Smooth muscle cell (in vitro differentiated cells): ENCODE results near the gene CYSRT1. TPM values are rescaled to one million over a fixed set of nuclear protein-coding genes. Genes with fewer than 3 reads are reported as not detected.

Experiments
- DNase-seq: peaks from one replicate; lab custom pipeline; 2025; ENCODE audit not compliant: unreplicated experiment; lab: John Stamatoyannopoulos, UW
- H2AFZ ChIP-seq: fragments of 200-600 bp; sonication (generic); 2 replicates; pipeline ENCODE4 v1.6.0; 2016; ENCODE audit warnings: antibody characterized with exemption, low read depth, mild to moderate bottlenecking
- H3F3A ChIP-seq: fragments of 200-600 bp; sonication (generic); 2 replicates; pipeline ENCODE4 v1.6.0; 2017; ENCODE audit warnings: antibody characterized with exemption, low read depth
- H3K27ac ChIP-seq: fragments of 200-600 bp; sonication (generic); 2 replicates; pipeline ENCODE4 v1.5.1; 2016; ENCODE audit warnings: low read depth, mild to moderate bottlenecking
- H3K27me3 ChIP-seq: fragments of 200-600 bp; sonication (generic); 2 replicates; pipeline ENCODE4 v1.6.1; 2016; ENCODE audit warnings: low read depth, mild to moderate bottlenecking
- H3K36me3 ChIP-seq: fragments of 200-600 bp; sonication (generic); 2 replicates; pipeline ENCODE4 v1.5.1; 2016; ENCODE audit warnings: low read depth
- H3K4me1 ChIP-seq: fragments of 200-600 bp; sonication (generic); 2 replicates; pipeline ENCODE4 v1.5.1; 2016; ENCODE audit warnings: low read depth
- H3K4me2 ChIP-seq: fragments of 200-600 bp; sonication (generic); 2 replicates; pipeline ENCODE4 v1.6.0; 2016; ENCODE audit warnings: mild to moderate bottlenecking
- H3K4me3 ChIP-seq: fragments of 200-600 bp; sonication (generic); 2 replicates; pipeline ENCODE4 v1.5.1; 2016; ENCODE audit warnings: mild to moderate bottlenecking
- H3K79me2 ChIP-seq: fragments of 200-600 bp; sonication (generic); 2 replicates; pipeline ENCODE4 v1.6.0; 2016; ENCODE audit warnings: low read depth, mild to moderate bottlenecking
- H3K9ac ChIP-seq: fragments of 200-600 bp; sonication (generic); 2 replicates; pipeline ENCODE4 v1.6.0; 2016; ENCODE audit warnings: low read depth
- H3K9me3 ChIP-seq: fragments of 200-600 bp; sonication (generic); replicated peaks from 2 replicates; pipeline ENCODE4 v1.5.1; 2016; ENCODE audit warnings: low read depth
- H4K20me1 ChIP-seq: fragments of 200-600 bp; sonication (generic); 2 replicates; pipeline ENCODE4 v1.6.0; 2016; ENCODE audit warnings: low read depth
- WGBS: methylation state at CpG from one replicate; pipeline ENCODE4 v1.1.7; 2016; ENCODE audit warnings: low lambda C conversion rate; 5-methylcytosine and 5-hydroxymethylcytosine counted together
- polyA plus RNA-seq: library from polyadenylated mRNA; unstranded; fragments of >200 nt; fragmentation: Nextera tagmentation; extraction: Ambion mirVana; gene quantifications from 2 replicates; pipeline ENCODE4 v1.2.1, GENCODE V29; 2016
- total RNA-seq: library from RNA; depleted of rRNA; stranded (reverse); fragments of >200 nt; gene quantifications from 2 replicates; pipeline ENCODE4 v1.2.3, GENCODE V29; 2014
- TF ChIP-seq, protein P1 (sequence below): fragments of 200-600 bp; sonication (generic); IDR thresholded peaks from 2 replicates; pipeline ENCODE4 v1.5.1; 2017; ENCODE audit warnings: borderline replicate concordance, mild to moderate bottlenecking, antibody characterized with exemption; ENCODE audit not compliant: insufficient read depth, poor library complexity, severe bottlenecking

The CYSRT1 gene
- total and polyA plus RNA-seq, 2 experiments from 2014 or later = 2.3 to 2.4 TPM

GRCh38 chr9:137180491-137180890 lies 44.5 kb upstream of the CYSRT1 start:
- H3K4me3 ChIP-seq = no peak overlapping the region
- H3F3A ChIP-seq = no peaks in the 10 kb centered on the region
- H3K4me1 ChIP-seq = no peaks in the 10 kb centered on the region
- H3K27ac ChIP-seq = no peak overlapping the region
- no peak overlapping the region for H3K9ac ChIP-seq
- H3K79me2 ChIP-seq = no peaks in the 10 kb centered on the region
- whole genome bisulfite sequencing = 96% methylated on average over 18 of the region's 20 CpGs
- DNase-seq = no peak
- no peaks in the 10 kb centered on the region for H3K36me3 ChIP-seq
- H3K9me3 ChIP-seq = no peaks in the 10 kb centered on the region
- H4K20me1 ChIP-seq = no peaks in the 10 kb centered on the region
- no peak overlapping the region for H2AFZ ChIP-seq
- no peaks in the 10 kb centered on the region for H3K27me3 ChIP-seq
- TF ChIP-seq, protein P1, sequence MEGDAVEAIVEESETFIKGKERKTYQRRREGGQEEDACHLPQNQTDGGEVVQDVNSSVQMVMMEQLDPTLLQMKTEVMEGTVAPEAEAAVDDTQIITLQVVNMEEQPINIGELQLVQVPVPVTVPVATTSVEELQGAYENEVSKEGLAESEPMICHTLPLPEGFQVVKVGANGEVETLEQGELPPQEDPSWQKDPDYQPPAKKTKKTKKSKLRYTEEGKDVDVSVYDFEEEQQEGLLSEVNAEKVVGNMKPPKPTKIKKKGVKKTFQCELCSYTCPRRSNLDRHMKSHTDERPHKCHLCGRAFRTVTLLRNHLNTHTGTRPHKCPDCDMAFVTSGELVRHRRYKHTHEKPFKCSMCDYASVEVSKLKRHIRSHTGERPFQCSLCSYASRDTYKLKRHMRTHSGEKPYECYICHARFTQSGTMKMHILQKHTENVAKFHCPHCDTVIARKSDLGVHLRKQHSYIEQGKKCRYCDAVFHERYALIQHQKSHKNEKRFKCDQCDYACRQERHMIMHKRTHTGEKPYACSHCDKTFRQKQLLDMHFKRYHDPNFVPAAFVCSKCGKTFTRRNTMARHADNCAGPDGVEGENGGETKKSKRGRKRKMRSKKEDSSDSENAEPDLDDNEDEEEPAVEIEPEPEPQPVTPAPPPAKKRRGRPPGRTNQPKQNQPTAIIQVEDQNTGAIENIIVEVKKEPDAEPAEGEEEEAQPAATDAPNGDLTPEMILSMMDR = no peak
- H3K4me2 ChIP-seq = no peak overlapping the region

- Histone ChIP-seq H3K79me2 (peaks cover 10% of the 10 kb centered on the region), H3K36me3 (no peaks in the 10 kb centered on the region), H3K4me3 (no peak overlapping the region), H4K20me1 (no peaks in the 10 kb centered on the region), H3K4me2 (no peak overlapping the region), H2AFZ (no peak overlapping the region), H3K4me1 (peaks cover under 1% of the 10 kb centered on the region), H3K27ac (no peak overlapping the region), H3K9me3 (no peaks in the 10 kb centered on the region), H3F3A (no peaks in the 10 kb centered on the region), H3K9ac (no peak overlapping the region), H3K27me3 (no peaks in the 10 kb centered on the region)
- TF ChIP-seq, protein P1 = no peak
- no peak for DNase-seq
- WGBS = 93% methylated on average over 22 of the region's 22 CpGs
Observed at GRCh38 chr9:137181680-137182079, 43.3 kb upstream of the CYSRT1 start.

DNA sequence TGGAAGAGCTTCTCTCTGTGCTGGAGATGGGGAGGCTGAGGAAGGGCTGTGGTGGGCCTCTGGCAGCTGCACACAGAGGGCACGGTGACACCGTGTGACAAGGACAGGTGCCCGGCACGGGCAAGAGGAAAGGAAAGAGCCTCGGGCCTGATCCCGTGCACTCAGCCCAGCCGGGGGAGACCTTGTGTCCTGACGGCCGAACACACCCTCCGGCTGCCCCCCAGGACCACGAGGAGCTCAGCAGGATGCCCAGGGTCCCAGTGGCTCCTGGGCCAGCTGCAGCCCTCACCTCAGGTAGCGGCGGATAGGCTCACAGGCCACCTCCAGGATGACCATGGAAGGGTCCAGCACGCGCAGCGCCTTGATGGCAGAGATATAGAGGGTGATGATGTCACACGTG lies 42.1 kb upstream of the CYSRT1 start:
- no peaks in the 10 kb centered on the region for H3K27me3 ChIP-seq
- no peaks in the 10 kb centered on the region for H4K20me1 ChIP-seq
- TF ChIP-seq, protein P1 = no peak
- no peaks in the 10 kb centered on the region for H3F3A ChIP-seq
- no peak overlapping the region for H3K4me2 ChIP-seq
- H3K4me3 ChIP-seq = no peak overlapping the region
- no peaks in the 10 kb centered on the region for H3K36me3 ChIP-seq
- no peak overlapping the region for H2AFZ ChIP-seq
- WGBS = 95% methylated on average over 17 of the region's 17 CpGs
- DNase-seq = no peak
- H3K79me2 ChIP-seq = peaks cover 21% of the 10 kb centered on the region
- H3K9ac ChIP-seq = no peak overlapping the region
- peaks cover 12% of the 10 kb centered on the region for H3K4me1 ChIP-seq
- H3K9me3 ChIP-seq = no peaks in the 10 kb centered on the region
- H3K27ac ChIP-seq = no peak overlapping the region

DNA sequence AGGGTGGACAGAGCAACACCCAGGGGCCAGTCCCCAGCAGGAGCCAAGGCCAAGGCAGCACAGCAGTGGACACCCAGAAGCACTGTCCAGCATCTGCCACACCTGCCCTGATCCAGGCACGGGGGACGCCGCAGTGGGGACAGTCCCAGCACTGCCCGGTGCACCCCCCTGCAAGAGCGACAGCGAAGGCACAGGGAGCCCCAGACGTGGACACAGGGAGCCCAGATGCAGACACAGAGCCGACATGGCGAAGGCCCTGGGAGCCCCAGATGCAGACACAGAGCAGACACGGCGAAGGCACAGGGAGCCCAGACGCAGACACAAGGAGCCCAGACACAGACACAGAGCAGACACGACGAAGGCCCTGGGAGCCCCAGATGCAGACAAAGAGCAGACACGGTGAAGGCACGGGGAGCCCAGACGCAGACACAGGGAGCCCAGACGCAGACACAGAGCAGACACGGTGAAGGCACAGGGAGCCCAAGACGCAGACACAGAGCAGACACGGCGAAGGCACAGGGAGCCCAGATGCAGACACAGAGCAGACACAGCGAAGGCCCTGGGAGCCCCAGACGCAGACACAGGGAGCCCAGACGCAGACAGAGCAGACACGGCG lies 40.9 kb upstream of the CYSRT1 start:
- no peak overlapping the region for H3K4me2 ChIP-seq
- H4K20me1 ChIP-seq = no peaks in the 10 kb centered on the region
- no peak overlapping the region for H3K4me3 ChIP-seq
- no peaks in the 10 kb centered on the region for H3F3A ChIP-seq
- H2AFZ ChIP-seq = no peak overlapping the region
- TF ChIP-seq, protein P1 = no peak
- no peaks in the 10 kb centered on the region for H3K36me3 ChIP-seq
- WGBS = 96% methylated on average over 25 of the region's 27 CpGs
- H3K79me2 ChIP-seq = peaks cover 26% of the 10 kb centered on the region
- no peaks in the 10 kb centered on the region for H3K27me3 ChIP-seq
- peaks cover 12% of the 10 kb centered on the region for H3K4me1 ChIP-seq
- H3K9ac ChIP-seq = no peak overlapping the region
- no peaks in the 10 kb centered on the region for H3K9me3 ChIP-seq
- H3K27ac ChIP-seq = no peak overlapping the region
- no peak for DNase-seq
